IMR-90 (cell line): ENCODE data around the gene DYRK2.
"Not testable (repeated sequence)": the region's sequence is repeated elsewhere in the genome, so short reads cannot be mapped to it uniquely, and the experiment has no call there.

Experiments
- BHLHE40 ChIP-seq: fragments of 150-350 bp; IDR thresholded peaks from 2 replicates; pipeline ENCODE4 v1.6.1; 2016; ENCODE audit warnings: mild to moderate bottlenecking, low read depth, low read length
- CEBPB ChIP-seq: IDR thresholded peaks from 2 replicates; pipeline ENCODE4 v1.6.1; 2012; ENCODE audit warnings: low read depth, low read length, improper control_type of control experiment
- CHD1 ChIP-seq: IDR thresholded peaks from 2 replicates; pipeline ENCODE4 v1.6.1; 2012; ENCODE audit warnings: low read depth, low read length, improper control_type of control experiment
- ELK1 ChIP-seq: fragments of 150-350 bp; IDR thresholded peaks from 2 replicates; pipeline ENCODE4 v1.6.1; 2016; ENCODE audit warnings: low read depth, mild to moderate bottlenecking, low read length, moderate library complexity, borderline replicate concordance
- FOS ChIP-seq: fragments of 150-350 bp; IDR thresholded peaks from 2 replicates; pipeline ENCODE4 v1.6.1; 2016; ENCODE audit warnings: low read depth, low read length
- MAFK ChIP-seq: IDR thresholded peaks from 2 replicates; pipeline ENCODE4 v1.6.1; 2012; ENCODE audit warnings: low read depth, low read length, improper control_type of control experiment
- MAZ ChIP-seq: IDR thresholded peaks from 2 replicates; pipeline ENCODE4 v1.6.1; 2012; ENCODE audit warnings: low read depth, mild to moderate bottlenecking, low read length, improper control_type of control experiment, moderate library complexity, borderline replicate concordance
- POLR2A ChIP-seq: IDR thresholded peaks from 2 replicates; pipeline ENCODE4 v1.6.1; 2012; ENCODE audit warnings: mild to moderate bottlenecking, low read depth, low read length
- RAD21 ChIP-seq: IDR thresholded peaks from 2 replicates; pipeline ENCODE4 v1.6.1; 2012; ENCODE audit warnings: low read length, improper control_type of control experiment
- RCOR1 ChIP-seq: IDR thresholded peaks from 2 replicates; pipeline ENCODE4 v1.6.1; 2012; ENCODE audit warnings: mild to moderate bottlenecking, low read length, improper control_type of control experiment; ENCODE audit not compliant: insufficient replicate concordance
- RFX5 ChIP-seq: IDR thresholded peaks from 2 replicates; pipeline ENCODE4 v1.8.0; 2012; ENCODE audit warnings: low read depth, mild to moderate bottlenecking, low read length, moderate library complexity
- SMC3 ChIP-seq: fragments of 150-350 bp; IDR thresholded peaks from 2 replicates; pipeline ENCODE4 v1.6.1; 2016; ENCODE audit warnings: low read depth, mild to moderate bottlenecking, antibody characterized with exemption, low read length, moderate library complexity
- USF2 ChIP-seq: fragments of 150-350 bp; IDR thresholded peaks from 2 replicates; pipeline ENCODE4 v1.6.1; 2017; ENCODE audit warnings: mild to moderate bottlenecking, antibody characterized with exemption, low read length, low read depth
- TF ChIP-seq, protein P1 (sequence below): conservative IDR thresholded peaks from 2 replicates; pipeline ENCODE4 v1.5.1; 2012; ENCODE audit warnings: mild to moderate bottlenecking, low read depth, low read length, improper control_type of control experiment

GRCh38 chr12:67672507-67672906 lies 24.0 kb downstream of the DYRK2 start:
- TF ChIP-seq POLR2A, USF2, MAFK, ELK1, CEBPB, CHD1, FOS, SMC3, BHLHE40, RCOR1, RFX5, MAZ, RAD21: not testable (repeated sequence)
- TF ChIP-seq, protein P1, sequence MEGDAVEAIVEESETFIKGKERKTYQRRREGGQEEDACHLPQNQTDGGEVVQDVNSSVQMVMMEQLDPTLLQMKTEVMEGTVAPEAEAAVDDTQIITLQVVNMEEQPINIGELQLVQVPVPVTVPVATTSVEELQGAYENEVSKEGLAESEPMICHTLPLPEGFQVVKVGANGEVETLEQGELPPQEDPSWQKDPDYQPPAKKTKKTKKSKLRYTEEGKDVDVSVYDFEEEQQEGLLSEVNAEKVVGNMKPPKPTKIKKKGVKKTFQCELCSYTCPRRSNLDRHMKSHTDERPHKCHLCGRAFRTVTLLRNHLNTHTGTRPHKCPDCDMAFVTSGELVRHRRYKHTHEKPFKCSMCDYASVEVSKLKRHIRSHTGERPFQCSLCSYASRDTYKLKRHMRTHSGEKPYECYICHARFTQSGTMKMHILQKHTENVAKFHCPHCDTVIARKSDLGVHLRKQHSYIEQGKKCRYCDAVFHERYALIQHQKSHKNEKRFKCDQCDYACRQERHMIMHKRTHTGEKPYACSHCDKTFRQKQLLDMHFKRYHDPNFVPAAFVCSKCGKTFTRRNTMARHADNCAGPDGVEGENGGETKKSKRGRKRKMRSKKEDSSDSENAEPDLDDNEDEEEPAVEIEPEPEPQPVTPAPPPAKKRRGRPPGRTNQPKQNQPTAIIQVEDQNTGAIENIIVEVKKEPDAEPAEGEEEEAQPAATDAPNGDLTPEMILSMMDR, result not testable (repeated sequence)
